IMR-90 (cell line): Measurements from ENCODE around the gene USP51. TPM values are rescaled to one million over a fixed set of nuclear protein-coding genes. Genes with fewer than 3 reads are reported as not detected.
"Not testable (repeated sequence)": the region's sequence is repeated elsewhere in the genome, so short reads cannot be mapped to it uniquely, and the experiment has no call there.

Experiments used
- ATAC-seq: fragments of 200-7000 bp; cut with Tn5 transposase; 2 replicates; pipeline ENCODE4 v1.9.1; 2020; ENCODE audit warnings: low read depth, mild to moderate bottlenecking, moderate library complexity
- BruUV-seq: library from RNA; stranded (reverse); fragments of 400-500 nt; replicated peaks from 2 replicates; lab custom pipeline; 2021; lab: Mats Ljungman, UMichigan
- CTCF ChIA-PET: fragments of 300-600 bp; formaldehyde crosslinking; extraction: SDS; loops from one replicate; lab custom pipeline; 2021; ENCODE audit warnings: antibody characterized with exemption; lab: Yijun Ruan, JAX
- POLR2A ChIA-PET: fragments of 300-600 bp; sonication (Branson Sonifier 250); formaldehyde crosslinking; loops from one replicate; lab custom pipeline; 2022; ENCODE audit warnings: antibody characterized with exemption; ENCODE audit not compliant: unreplicated experiment; lab: Charles Lee
- DNase-seq: peaks from one replicate; pipeline ENCODE4 v3.0.0; 2013
- H2AFZ ChIP-seq: replicated peaks from 2 replicates; pipeline ENCODE3; 2013; ENCODE audit warnings: low read length, mild to moderate bottlenecking; ENCODE audit not compliant: poor library complexity
- H2AK5ac ChIP-seq: 2 replicates; pipeline ENCODE4 v1.6.1; 2013; ENCODE audit warnings: low read depth, low read length, inconsistent platforms
- H2AK9ac ChIP-seq: replicated peaks from 2 replicates; pipeline ENCODE3; 2013; ENCODE audit warnings: mild to moderate bottlenecking, low read depth, low read length, moderate library complexity; ENCODE audit not compliant: poor library complexity
- H2BK120ac ChIP-seq: 2 replicates; pipeline ENCODE4 v1.6.1; 2013; ENCODE audit warnings: low read depth, low read length, inconsistent platforms
- H2BK15ac ChIP-seq: 3 replicates; pipeline ENCODE4 v1.6.1; 2013; ENCODE audit warnings: low read depth, low read length, inconsistent platforms
- H2BK20ac ChIP-seq: 2 replicates; pipeline ENCODE4 v1.6.1; 2013; ENCODE audit warnings: low read depth, mild to moderate bottlenecking, inconsistent platforms, low read length, moderate library complexity
- H2BK5ac ChIP-seq: 2 replicates; pipeline ENCODE4 v1.6.1; 2013; ENCODE audit warnings: mild to moderate bottlenecking, low read depth, low read length, inconsistent platforms; ENCODE audit not compliant: poor library complexity, severe bottlenecking
- H3K14ac ChIP-seq: replicated peaks from 2 replicates; pipeline ENCODE4 v1.6.1; 2013; ENCODE audit warnings: low read depth, low read length, inconsistent platforms
- H3K18ac ChIP-seq: 2 replicates; pipeline ENCODE4 v1.6.1; 2013; ENCODE audit warnings: low read depth, low read length, control low read depth
- H3K23ac ChIP-seq: 2 replicates; pipeline ENCODE4 v1.6.1; 2013; ENCODE audit warnings: low read depth, low read length, inconsistent platforms
- H3K27ac ChIP-seq: 2 replicates; pipeline ENCODE4 v1.5.1; 2013; ENCODE audit warnings: mild to moderate bottlenecking, control low read depth, low read length; ENCODE audit not compliant: insufficient read depth
- H3K27me3 ChIP-seq: 2 replicates; pipeline ENCODE4 v1.6.1; 2013; ENCODE audit warnings: low read length; ENCODE audit not compliant: control insufficient read depth, insufficient read depth
- H3K36me3 ChIP-seq: 2 replicates; pipeline ENCODE4 v1.6.1; 2013; ENCODE audit warnings: low read length, mixed read lengths; ENCODE audit not compliant: control insufficient read depth, insufficient read depth
- H3K4ac ChIP-seq: 2 replicates; pipeline ENCODE4 v1.6.1; 2013; ENCODE audit warnings: low read depth, low read length, inconsistent platforms
- H3K4me1 ChIP-seq: 2 replicates; pipeline ENCODE4 v1.6.1; 2013; ENCODE audit warnings: low read length, mixed read lengths; ENCODE audit not compliant: control insufficient read depth, insufficient read depth
- H3K4me2 ChIP-seq: 2 replicates; pipeline ENCODE4 v1.6.1; 2013; ENCODE audit warnings: low read depth, mild to moderate bottlenecking, control low read depth, low read length, moderate library complexity
- H3K4me3 ChIP-seq: 2 replicates; pipeline ENCODE4 v1.5.1; 2013; ENCODE audit warnings: low read depth, mild to moderate bottlenecking, control low read depth, low read length, moderate library complexity; ENCODE audit not compliant: insufficient read depth
- H3K56ac ChIP-seq: 2 replicates; pipeline ENCODE4 v1.6.1; 2013; ENCODE audit warnings: low read length, inconsistent platforms; ENCODE audit not compliant: insufficient read depth; ENCODE audit errors: extremely low read depth
- H3K79me1 ChIP-seq, 2 experiments: 2 replicates each; pipeline ENCODE4 v1.6.1; 2013; ENCODE audit warnings: low read length in 2 of 2, inconsistent platforms in 1 of 2, low read depth in 1 of 2
- H3K9ac ChIP-seq: 2 replicates; pipeline ENCODE4 v1.6.1; 2013; ENCODE audit warnings: low read depth, low read length, control low read depth
- H3K9me1 ChIP-seq: 2 replicates; pipeline ENCODE4 v1.6.1; 2013; ENCODE audit warnings: low read length, inconsistent platforms; ENCODE audit not compliant: insufficient read depth
- H3K9me3 ChIP-seq: 2 replicates; pipeline ENCODE4 v1.6.1; 2013; ENCODE audit warnings: low read length; ENCODE audit not compliant: control insufficient read depth, insufficient read depth
- H4K20me1 ChIP-seq: 2 replicates; pipeline ENCODE4 v1.6.1; 2013; ENCODE audit warnings: low read length, inconsistent platforms; ENCODE audit not compliant: insufficient read depth
- H4K5ac ChIP-seq: 2 replicates; pipeline ENCODE4 v1.6.1; 2013; ENCODE audit warnings: mild to moderate bottlenecking, low read depth, low read length, control low read depth
- H4K8ac ChIP-seq, 2 experiments: 2 replicates each; pipeline ENCODE4 v1.6.1; 2013; ENCODE audit warnings: low read depth in 2 of 2, low read length in 2 of 2, control low read depth in 1 of 2, inconsistent platforms in 1 of 2
- H4K91ac ChIP-seq: 2 replicates; pipeline ENCODE4 v1.6.1; 2013; ENCODE audit warnings: low read depth, low read length, inconsistent platforms; ENCODE audit not compliant: insufficient read depth
- BHLHE40 ChIP-seq: fragments of 150-350 bp; IDR thresholded peaks from 2 replicates; pipeline ENCODE4 v1.6.1; 2016; ENCODE audit warnings: mild to moderate bottlenecking, low read depth, low read length
- CTCF ChIP-seq: conservative IDR thresholded peaks from 2 replicates; pipeline ENCODE4 v1.5.1; 2012; ENCODE audit warnings: mild to moderate bottlenecking, low read depth, low read length, improper control_type of control experiment
- MAFK ChIP-seq: IDR thresholded peaks from 2 replicates; pipeline ENCODE4 v1.6.1; 2012; ENCODE audit warnings: low read depth, low read length, improper control_type of control experiment
- MXI1 ChIP-seq: IDR thresholded peaks from 2 replicates; pipeline ENCODE4 v1.6.1; 2012; ENCODE audit warnings: low read depth, mild to moderate bottlenecking, low read length, moderate library complexity, borderline replicate concordance
- NFE2L2 ChIP-seq: fragments of 150-350 bp; IDR thresholded peaks from 2 replicates; pipeline ENCODE4 v1.6.1; 2016; ENCODE audit warnings: low read depth, mild to moderate bottlenecking, low read length
- RFX5 ChIP-seq: IDR thresholded peaks from 2 replicates; pipeline ENCODE4 v1.8.0; 2012; ENCODE audit warnings: low read depth, mild to moderate bottlenecking, low read length, moderate library complexity
- SMC3 ChIP-seq: fragments of 150-350 bp; IDR thresholded peaks from 2 replicates; pipeline ENCODE4 v1.6.1; 2016; ENCODE audit warnings: low read depth, mild to moderate bottlenecking, antibody characterized with exemption, low read length, moderate library complexity
- WGBS, 2 experiments: methylation state at CpG; one replicate each; pipeline versions ENCODE4 v1.1.5 to v1.1.7; 2013; ENCODE audit warnings: missing lambda C conversion rate in 2 of 2; ENCODE audit not compliant: insufficient read length in 1 of 2; ENCODE audit errors: extremely low coverage in 2 of 2; 5-methylcytosine and 5-hydroxymethylcytosine counted together
- dilution Hi-C: fragments of 300-500 bp; cut with HindIII; formaldehyde crosslinking; loops from one replicate; pipeline ENCODE4 v1.14.3; 2018; ENCODE audit warnings: low sequenced_read_pairs; ENCODE audit not compliant: unreplicated experiment
- in situ Hi-C: fragments of 300-500 bp; cut with MboI; formaldehyde crosslinking; loops from 3 replicates; pipeline ENCODE4 v1.14.3; 2019; ENCODE audit warnings: low sequenced_read_pairs, inconsistent platforms, mixed read lengths
- intact Hi-C: fragments of 100-400 bp; cut with micrococcal nuclease; formaldehyde crosslinking; loops from 2 replicates; pipeline ENCODE4 v1.10.0; 2022
- polyA plus RNA-seq, 3 experiments: library from polyadenylated mRNA; depleted of rRNA; stranded (reverse); fragments of >200 nt; gene quantifications; 2 replicates each; pipeline ENCODE4 v1.2.3, GENCODE V29; 2012; ENCODE audit warnings: low replicate concordance in 1 of 3
- total RNA-seq: library from RNA; depleted of rRNA; stranded (reverse); fragments of >200 nt; gene quantifications from 2 replicates; pipeline ENCODE4 v1.2.3, GENCODE V29; 2012

Gene USP51
- total and polyA plus RNA-seq, 2 of the 4 experiments (the other 2 are of a cell fraction) = 0.26 to 2.0 TPM

- H2AFZ ChIP-seq = no peak overlapping the region
- H3K27ac ChIP-seq = no peak overlapping the region
- H2BK20ac ChIP-seq = no peak overlapping the region
- POLR2A ChIA-PET = no interaction called here
- H3K56ac ChIP-seq = no peak overlapping the region
- WGBS, 2 experiments = 75% methylated on average over 3 of the region's 3 CpGs; no CpG with 5 or more reads in 1 of the 2 experiments
- H3K4ac ChIP-seq = no peak overlapping the region
- no peak overlapping the region for H4K8ac ChIP-seq
- no peak overlapping the region for H3K9ac ChIP-seq
- no peak overlapping the region for H4K91ac ChIP-seq
- in situ Hi-C loops = no loop called here
- no peak overlapping the region for H3K4me2 ChIP-seq
- no peak overlapping the region for H3K23ac ChIP-seq
- H2AK9ac ChIP-seq = no peak overlapping the region
- no peak overlapping the region for H2BK120ac ChIP-seq
- no peak overlapping the region for H4K5ac ChIP-seq
- no peaks in the 10 kb centered on the region for H3K4me1 ChIP-seq
- H2BK5ac ChIP-seq = no peak overlapping the region
- peaks cover 2% of the 10 kb centered on the region for H3K27me3 ChIP-seq
- no peak overlapping the region for H3K14ac ChIP-seq
- no peak overlapping the region for H2AK5ac ChIP-seq
- no peak for TF ChIP-seq BHLHE40
- TF ChIP-seq RFX5 = no peak
- no peak for TF ChIP-seq MAFK
- no peak for TF ChIP-seq MXI1
- TF ChIP-seq CTCF = no peak
- no peak for TF ChIP-seq NFE2L2
- no peak for TF ChIP-seq SMC3
- H3K9me3 ChIP-seq = no peaks in the 10 kb centered on the region
- intact Hi-C loops = loop anchor here (10.0 kb wide), 1 partner anchor 387 kb away; no protein-coding TSS in a partner anchor
- no peak overlapping the region for H3K18ac ChIP-seq
- DNase-seq (no peak), ATAC-seq (no peak)
- H3K4me3 ChIP-seq = no peak overlapping the region
- no peaks in the 10 kb centered on the region for H4K20me1 ChIP-seq
- no peak overlapping the region for H2BK15ac ChIP-seq
- no TSS peak for BruUV-seq
- dilution Hi-C loops = no loop called here
- H3K36me3 ChIP-seq = no peaks in the 10 kb centered on the region
- CTCF ChIA-PET = no interaction called here
- no peaks in the 10 kb centered on the region for H3K9me1 ChIP-seq
- H3K79me1 ChIP-seq = no peaks in the 10 kb centered on the region
Measured at GRCh38 chrX:55521687-55522086, 32.0 kb upstream of the USP51 start.

GRCh38 chrX:55516794-55517481 is 27.3 kb upstream of the USP51 start:
- BruUV-seq, H3K27ac ChIP-seq, H3K9ac ChIP-seq, H3K23ac ChIP-seq, DNase-seq, H2BK15ac ChIP-seq, H3K9me1 ChIP-seq, H4K8ac ChIP-seq, H3K79me1 ChIP-seq, H3K18ac ChIP-seq, dilution Hi-C loops, H2BK120ac ChIP-seq, H3K4me2 ChIP-seq, H2AFZ ChIP-seq, H2BK20ac ChIP-seq, H3K4me3 ChIP-seq, H4K91ac ChIP-seq, H3K56ac ChIP-seq, H4K20me1 ChIP-seq, H4K5ac ChIP-seq, intact Hi-C loops, H2BK5ac ChIP-seq, H3K4me1 ChIP-seq, H2AK9ac ChIP-seq, ATAC-seq, H3K14ac ChIP-seq, H3K27me3 ChIP-seq, H3K9me3 ChIP-seq, POLR2A ChIA-PET, in situ Hi-C loops, H2AK5ac ChIP-seq, H3K36me3 ChIP-seq, H3K4ac ChIP-seq, CTCF ChIA-PET: not testable (repeated sequence)
- WGBS, 2 experiments = no CpG with 5 or more reads among the region's 10 CpGs
